RWPE2 (cell line): ENCODE data around the gene EFCAB13.

Experiments used
- ATAC-seq: fragments of 200-7000 bp; cut with Tn5 transposase; 3 replicates; pipeline ENCODE4 v1.9.1; 2021; ENCODE audit warnings: low read depth
- DNase-seq: peaks from one replicate; pipeline ENCODE4 v3.0.0-alpha.2; 2020; ENCODE audit warnings: low spot score
- H3K27ac ChIP-seq: fragments of 450-650 bp; 2 replicates; pipeline ENCODE4 v1.5.1; 2017; ENCODE audit warnings: mild to moderate bottlenecking; ENCODE audit not compliant: poor library complexity, severe bottlenecking
- H3K27me3 ChIP-seq: fragments of 250-450 bp; sonication (Bioruptor Pico); 2 replicates; pipeline ENCODE4 v1.5.1; 2021; ENCODE audit warnings: mild to moderate bottlenecking, moderate library complexity; ENCODE audit not compliant: insufficient read depth, poor library complexity, severe bottlenecking
- H3K36me3 ChIP-seq: fragments of 250-450 bp; sonication (Bioruptor Pico); 2 replicates; pipeline ENCODE4 v1.5.1; 2020; ENCODE audit warnings: low read depth, mild to moderate bottlenecking, moderate library complexity
- H3K4me1 ChIP-seq: fragments of 250-450 bp; sonication (Bioruptor Pico); 2 replicates; pipeline ENCODE4 v1.5.1; 2021; ENCODE audit warnings: mild to moderate bottlenecking, moderate library complexity; ENCODE audit not compliant: insufficient read depth, poor library complexity, severe bottlenecking
- H3K4me3 ChIP-seq: fragments of 250-450 bp; sonication (Bioruptor Pico); 2 replicates; pipeline ENCODE4 v1.5.1; 2021; ENCODE audit warnings: mild to moderate bottlenecking, moderate library complexity; ENCODE audit not compliant: severe bottlenecking
- H3K9me3 ChIP-seq: fragments of 250-450 bp; sonication (Bioruptor Pico); 2 replicates; pipeline ENCODE4 v1.5.1; 2021; ENCODE audit warnings: mild to moderate bottlenecking, moderate library complexity; ENCODE audit not compliant: severe bottlenecking
- CTCF ChIP-seq: fragments of 450-650 bp; IDR thresholded peaks from one replicate; pipeline ENCODE4 v1.5.1; 2017; ENCODE audit warnings: mild to moderate bottlenecking, moderate library complexity; ENCODE audit not compliant: poor library complexity, severe bottlenecking

EFCAB13 gene

DNA sequence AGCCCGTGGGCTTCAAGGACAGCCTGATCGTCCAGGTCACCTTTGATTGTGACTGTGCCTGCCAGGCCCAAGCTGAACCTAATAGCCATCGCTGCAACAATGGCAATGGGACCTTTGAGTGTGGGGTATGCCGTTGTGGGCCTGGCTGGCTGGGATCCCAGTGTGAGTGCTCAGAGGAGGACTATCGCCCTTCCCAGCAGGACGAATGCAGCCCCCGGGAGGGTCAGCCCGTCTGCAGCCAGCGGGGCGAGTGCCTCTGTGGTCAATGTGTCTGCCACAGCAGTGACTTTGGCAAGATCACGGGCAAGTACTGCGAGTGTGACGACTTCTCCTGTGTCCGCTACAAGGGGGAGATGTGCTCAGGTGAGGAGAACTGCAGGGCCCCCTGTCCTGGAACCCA, 31.5 kb upstream of the EFCAB13 start:
- no peak for TF ChIP-seq CTCF
- no peaks in the 10 kb centered on the region for H3K27me3 ChIP-seq
- no peak for ATAC-seq
- H3K27ac ChIP-seq, result no peak overlapping the region
- no peaks in the 10 kb centered on the region for H3K36me3 ChIP-seq
- H3K9me3 ChIP-seq, result no peaks in the 10 kb centered on the region
- no peak for DNase-seq
- H3K4me1 ChIP-seq, result no peaks in the 10 kb centered on the region
- H3K4me3 ChIP-seq, result no peak overlapping the region

DNA sequence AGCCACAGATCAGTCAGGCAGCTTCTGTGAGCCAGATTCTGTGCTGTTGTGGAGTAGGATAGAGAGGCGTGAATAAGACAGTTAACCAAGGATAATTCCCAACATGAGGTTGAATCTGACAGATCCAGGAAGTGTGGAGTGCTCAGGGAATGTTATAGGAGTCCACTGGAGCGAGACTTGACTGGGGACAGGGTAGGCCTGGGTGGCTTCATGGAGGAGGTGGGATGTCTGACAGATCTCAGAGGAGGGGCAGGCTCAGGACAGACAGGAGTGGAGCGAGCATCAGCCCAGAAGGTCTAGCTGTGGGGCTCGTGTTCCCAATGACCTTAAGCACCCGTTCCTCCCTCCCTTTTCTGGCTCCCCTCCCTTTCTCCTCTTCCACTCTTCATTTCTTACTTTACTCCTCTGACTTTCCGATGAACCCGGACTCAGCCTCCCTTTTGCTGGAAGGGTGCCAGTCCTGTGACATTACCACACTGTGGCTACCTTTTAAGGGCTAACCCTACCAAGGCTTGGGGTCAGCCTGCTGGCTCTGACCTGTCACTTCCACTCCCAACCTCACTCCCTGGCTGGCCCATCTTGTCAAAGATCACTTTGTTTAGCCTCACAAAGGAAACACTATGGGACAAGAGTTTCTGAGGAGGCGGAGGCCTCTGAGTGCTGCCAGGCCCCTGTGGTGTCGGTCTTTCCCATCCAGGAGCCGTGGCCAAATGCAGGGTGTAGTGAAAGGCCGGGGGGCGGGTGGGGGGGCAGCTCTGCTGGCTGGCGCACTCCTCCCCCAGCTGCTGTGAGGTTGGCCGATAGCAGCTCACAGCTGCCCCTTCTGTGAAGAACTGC, 28.5 kb upstream of the EFCAB13 start:
- Histone ChIP-seq H3K27me3 (no peaks in the 10 kb centered on the region), H3K4me1 (no peaks in the 10 kb centered on the region), H3K36me3 (no peaks in the 10 kb centered on the region), H3K4me3 (no peak overlapping the region), H3K27ac (no peak overlapping the region), H3K9me3 (no peaks in the 10 kb centered on the region)
- DNase-seq (no peak), ATAC-seq (no peak)
- TF ChIP-seq CTCF, result no peak

DNA sequence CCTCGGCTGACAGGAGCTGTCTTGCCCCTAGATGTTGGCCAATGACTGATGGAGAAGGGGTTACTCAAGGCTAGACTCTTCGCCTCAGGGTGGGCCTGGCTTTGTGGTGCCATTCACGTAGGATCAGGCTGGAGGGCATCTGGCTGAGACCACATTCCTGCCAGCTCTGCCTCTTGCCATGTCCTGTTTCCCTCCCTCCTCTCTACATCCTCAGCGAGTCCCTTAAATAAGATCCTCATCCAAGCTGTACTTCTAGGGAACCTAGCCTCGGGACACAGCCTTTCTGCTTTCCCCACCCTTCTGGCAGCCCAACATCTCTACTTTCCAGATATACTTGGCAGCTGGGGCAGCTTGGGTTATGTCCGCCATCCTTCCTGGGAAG, 27.9 kb upstream of the EFCAB13 start:
- ATAC-seq, result no peak
- no peak overlapping the region for H3K4me3 ChIP-seq
- TF ChIP-seq CTCF, result no peak

GRCh38 chr17:47297661-47298400, 25.9 kb upstream of the EFCAB13 start:
- H3K9me3 ChIP-seq, result no peaks in the 10 kb centered on the region
- no peaks in the 10 kb centered on the region for H3K27me3 ChIP-seq
- DNase-seq (no peak), ATAC-seq (no peak)
- no peak overlapping the region for H3K4me3 ChIP-seq
- TF ChIP-seq CTCF, result no peak
- no peaks in the 10 kb centered on the region for H3K36me3 ChIP-seq
- no peak overlapping the region for H3K27ac ChIP-seq
- H3K4me1 ChIP-seq, result no peaks in the 10 kb centered on the region

More for the DNA sequence above, 27.9 kb upstream of the EFCAB13 start:
- no peak for DNase-seq
- no peaks in the 10 kb centered on the region for H3K27me3 ChIP-seq
- no peaks in the 10 kb centered on the region for H3K36me3 ChIP-seq
- H3K27ac ChIP-seq, result no peak overlapping the region
- no peaks in the 10 kb centered on the region for H3K9me3 ChIP-seq
- no peaks in the 10 kb centered on the region for H3K4me1 ChIP-seq
